ELR (cell line): ENCODE results near the gene OST4.
A peak's percentile ranks its signal among the peaks of the same experiment; 100 is the strongest.

Experiments used
- DNase-seq: peaks from one replicate; pipeline ENCODE4 v3.0.0-alpha.2; 2015; ENCODE audit warnings: low read depth

OST4 gene

GRCh38 chr2:27051902-27052645 is 19.4 kb downstream of the OST4 start:
- DNase-seq: no peak

- peak; percentile 91 for DNase-seq
Observed at GRCh38 chr2:27050996-27051901, 20.2 kb downstream of the OST4 start, which contains the start of gene AGBL5. Gene AGBL5 (plus strand): TSS chr2:27051668. CDS start chr2:27052959, 1,291 bp downstream.

DNA sequence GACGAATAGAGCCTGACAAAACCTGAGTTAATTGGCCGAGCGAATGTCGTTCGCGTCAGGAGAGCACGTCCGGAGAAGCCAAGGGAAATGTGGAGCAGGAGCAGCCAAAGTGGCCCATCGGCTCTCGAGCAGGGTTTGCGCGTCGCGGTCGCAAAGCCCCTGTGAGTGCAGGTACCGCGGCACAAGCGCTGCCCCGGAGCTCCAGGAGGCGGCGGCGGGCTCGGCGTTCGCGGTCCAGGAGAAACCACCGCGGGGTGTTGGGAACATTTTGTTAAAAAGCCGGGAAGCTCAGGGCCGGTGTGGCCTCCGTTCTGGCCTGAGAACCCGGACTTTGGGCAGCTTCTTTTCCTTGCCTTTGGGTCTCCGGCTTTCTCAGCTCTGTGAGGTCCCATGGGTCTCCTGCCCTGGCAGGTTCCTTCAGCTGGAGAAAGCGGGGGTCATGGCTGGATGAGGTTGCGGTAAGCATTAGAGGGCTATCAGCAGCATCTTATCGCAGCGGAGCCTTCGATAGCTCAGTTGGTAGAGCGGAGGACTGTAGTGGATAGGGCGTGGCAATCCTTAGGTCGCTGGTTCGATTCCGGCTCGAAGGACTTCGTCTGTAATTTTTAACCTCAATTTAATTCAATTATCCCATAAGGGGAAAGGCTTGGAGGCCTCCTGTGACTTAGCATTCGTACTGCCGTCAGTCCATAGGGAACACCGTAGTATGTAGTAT is 21.0 kb downstream of the OST4 start:
- peak; percentile 96 for DNase-seq

GRCh38 chr2:27049422-27050280 is 21.8 kb downstream of the OST4 start:
- DNase-seq: peak; percentile 63

DNA sequence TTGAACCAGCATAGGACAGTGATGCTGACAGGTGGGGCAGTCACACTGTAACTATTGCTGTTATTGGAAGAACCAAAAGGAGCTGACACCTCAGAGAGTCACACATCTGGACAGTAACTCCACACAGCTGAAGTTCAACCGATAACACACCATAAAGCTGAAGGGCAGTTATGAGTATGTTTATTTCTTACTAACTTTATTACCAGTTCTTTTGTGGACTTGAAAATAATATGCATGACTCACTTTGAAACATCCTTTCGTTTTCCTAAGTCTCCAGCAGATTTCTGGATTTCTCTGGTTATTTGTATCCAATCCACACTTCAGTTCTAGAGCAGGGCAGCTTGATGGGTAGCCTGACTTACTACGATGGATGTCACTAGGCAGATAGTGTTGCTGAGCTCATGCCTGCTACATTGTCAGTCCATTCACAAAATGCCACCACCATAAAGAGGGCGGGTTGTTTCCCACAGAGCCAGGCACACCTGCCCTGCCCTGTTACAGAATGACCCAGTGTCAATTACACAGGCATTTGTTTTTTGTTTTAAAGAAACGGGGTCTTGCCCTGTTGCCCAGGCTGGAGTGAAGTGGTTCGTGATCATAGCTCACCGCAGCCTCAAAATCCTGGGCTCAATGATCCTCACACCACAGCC is 28.3 kb downstream of the OST4 start:
- peak; percentile 34 for DNase-seq

- DNase-seq: no peak
Observed at GRCh38 chr2:27042159-27042661, 29.2 kb downstream of the OST4 start.

- no peak for DNase-seq
Observed at GRCh38 chr2:27041752-27042151, 29.7 kb downstream of the OST4 start.

DNA sequence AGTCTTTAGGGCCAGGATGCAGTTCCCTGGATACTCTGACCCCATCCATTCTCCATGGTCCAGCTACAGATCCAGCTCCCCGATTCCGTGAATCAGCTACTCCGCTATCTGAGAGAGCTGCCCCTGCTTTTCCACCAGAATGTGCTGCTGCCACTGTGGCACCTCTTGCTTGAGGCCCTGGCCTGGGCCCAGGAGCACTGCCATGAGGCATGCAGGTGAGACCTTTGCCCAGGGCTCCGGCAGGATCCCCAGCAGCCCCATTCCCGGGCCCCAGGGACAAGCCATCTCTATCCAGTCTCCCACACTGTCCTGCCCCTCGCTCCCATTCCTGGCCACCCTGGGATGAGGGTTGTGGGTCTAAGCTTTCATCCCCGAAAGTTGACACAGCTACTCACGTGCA is 31.2 kb downstream of the OST4 start:
- DNase-seq: no peak

DNA sequence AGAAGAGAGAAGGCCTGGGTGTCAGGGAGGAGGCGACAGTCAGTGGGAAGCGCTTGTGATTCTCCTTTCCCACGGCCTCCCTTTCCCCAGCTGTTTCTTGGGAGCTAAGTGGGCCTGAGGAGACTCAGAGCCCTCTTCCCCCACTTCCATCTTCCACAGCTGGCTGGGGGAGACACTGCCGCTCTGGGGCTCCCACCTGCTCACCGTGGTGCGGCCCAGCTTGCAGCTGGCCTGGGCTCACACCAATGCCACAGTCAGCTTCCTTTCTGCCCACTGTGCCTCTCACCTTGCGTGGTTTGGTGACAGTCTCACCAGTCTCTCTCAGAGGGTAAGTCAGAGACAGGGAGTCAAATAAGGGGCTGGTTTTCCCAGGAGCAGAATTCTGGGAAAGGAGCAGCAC is 31.6 kb downstream of the OST4 start:
- DNase-seq: no peak

DNA sequence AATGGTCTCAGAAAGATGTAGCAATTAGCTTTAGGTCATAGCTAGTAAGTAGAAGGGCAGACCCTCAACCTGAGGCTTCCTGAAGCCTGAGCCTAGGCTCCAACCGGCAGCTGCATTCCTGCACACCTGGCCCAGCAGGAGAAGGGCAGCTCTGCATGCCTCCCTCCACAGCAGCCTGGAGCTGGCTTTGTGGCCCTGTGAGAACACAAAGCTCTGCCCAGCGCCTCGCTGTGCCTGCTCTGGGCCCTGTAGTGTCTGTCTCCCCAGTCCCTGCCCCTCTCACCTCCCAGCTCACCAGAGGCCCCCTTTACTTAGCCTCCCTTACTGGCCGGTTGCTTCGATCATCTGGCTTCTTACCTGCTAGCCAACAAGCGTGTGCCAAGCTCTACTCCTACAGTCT is 32.0 kb downstream of the OST4 start:
- no peak for DNase-seq

- no peak for DNase-seq
Observed at GRCh38 chr2:27038631-27039339, 32.7 kb downstream of the OST4 start.

GRCh38 chr2:27038012-27038411 is 33.4 kb downstream of the OST4 start:
- DNase-seq: no peak

GRCh38 chr2:27033253-27033852 is 38.1 kb downstream of the OST4 start:
- DNase-seq: no peak

GRCh38 chr2:27032495-27033252 is 38.8 kb downstream of the OST4 start, which contains the start of gene TMEM214:
Gene TMEM214 (plus strand): TSS chr2:27032965. CDS start chr2:27033016, 51 bp downstream.
- peak; percentile 87 for DNase-seq

- peak; percentile 39 for DNase-seq
Observed at GRCh38 chr2:27029051-27029450, 42.4 kb downstream of the OST4 start.

- no peak for DNase-seq
Observed at GRCh38 chr2:27027211-27027651, 44.2 kb downstream of the OST4 start.

- no peak for DNase-seq
Observed at GRCh38 chr2:27025861-27026851, 45.3 kb downstream of the OST4 start.
